ENCODE measurements around the gene MAPK1. TPM values are rescaled to one million over a fixed set of nuclear protein-coding genes. Genes with fewer than 3 reads are reported as not detected.
"Not testable (repeated sequence)": the region's sequence is repeated elsewhere in the genome, so short reads cannot be mapped to it uniquely, and the experiment has no call there.

The MAPK1 gene
- total RNA-seq, 1 donor from 2014 or later: 148 TPM

GRCh38 chr22:21753374-21754111 is 113.9 kb downstream of the MAPK1 start:
- Mint-ChIP-seq H3K4me3 (ENCODE audit: unreplicated experiment) (no peak overlapping the region), H3K4me1 (ENCODE audit: low read depth, unreplicated experiment) (peaks cover 14% of the 10 kb centered on the region), H3K36me3 (ENCODE audit: low read depth, unreplicated experiment) (peaks cover 10% of the 10 kb centered on the region), H3K9me3 (ENCODE audit: unreplicated experiment) (no peaks in the 10 kb centered on the region), H3K27ac (ENCODE audit: unreplicated experiment) (no peak overlapping the region), H3K27me3 (ENCODE audit: low read depth, unreplicated experiment) (peaks cover 3% of the 10 kb centered on the region)
- Histone ChIP-seq H4K20me1 (ENCODE audit: insufficient read depth, low read length) (peaks cover 9% of the 10 kb centered on the region), H3K4me2 (ENCODE audit: low read length) (no peak overlapping the region), H3K27ac (ENCODE audit: low read depth, low read length) (no peak overlapping the region), H3K4me3 (ENCODE audit: insufficient read depth, low read depth, low read length) (no peak overlapping the region), H3K9me3 (ENCODE audit: insufficient read depth, low read depth, low read length) (no peaks in the 10 kb centered on the region), H3K4me1 (ENCODE audit: insufficient read depth, low read length) (peaks cover 21% of the 10 kb centered on the region), H3K27me3 (ENCODE audit: insufficient read depth, low read length) (no peaks in the 10 kb centered on the region), H3K79me2 (ENCODE audit: insufficient read depth, low read length) (no peaks in the 10 kb centered on the region), H3K9ac (ENCODE audit: low read length) (no peak overlapping the region), H3K36me3 (ENCODE audit: insufficient read depth, low read length) (no peaks in the 10 kb centered on the region), H2AFZ (ENCODE audit: low read depth, low read length) (no peak overlapping the region)
- TF ChIP-seq EZH2 (IDR thresholded peaks at IDR 0.05; ENCODE audit: insufficient read depth, low read length): no peak
- TF ChIP-seq, protein P1, sequence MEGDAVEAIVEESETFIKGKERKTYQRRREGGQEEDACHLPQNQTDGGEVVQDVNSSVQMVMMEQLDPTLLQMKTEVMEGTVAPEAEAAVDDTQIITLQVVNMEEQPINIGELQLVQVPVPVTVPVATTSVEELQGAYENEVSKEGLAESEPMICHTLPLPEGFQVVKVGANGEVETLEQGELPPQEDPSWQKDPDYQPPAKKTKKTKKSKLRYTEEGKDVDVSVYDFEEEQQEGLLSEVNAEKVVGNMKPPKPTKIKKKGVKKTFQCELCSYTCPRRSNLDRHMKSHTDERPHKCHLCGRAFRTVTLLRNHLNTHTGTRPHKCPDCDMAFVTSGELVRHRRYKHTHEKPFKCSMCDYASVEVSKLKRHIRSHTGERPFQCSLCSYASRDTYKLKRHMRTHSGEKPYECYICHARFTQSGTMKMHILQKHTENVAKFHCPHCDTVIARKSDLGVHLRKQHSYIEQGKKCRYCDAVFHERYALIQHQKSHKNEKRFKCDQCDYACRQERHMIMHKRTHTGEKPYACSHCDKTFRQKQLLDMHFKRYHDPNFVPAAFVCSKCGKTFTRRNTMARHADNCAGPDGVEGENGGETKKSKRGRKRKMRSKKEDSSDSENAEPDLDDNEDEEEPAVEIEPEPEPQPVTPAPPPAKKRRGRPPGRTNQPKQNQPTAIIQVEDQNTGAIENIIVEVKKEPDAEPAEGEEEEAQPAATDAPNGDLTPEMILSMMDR (IDR thresholded peaks at IDR 0.05; ENCODE audit: insufficient read depth, low read depth, low read length): no peak
- DNase-seq (ENCODE audit: low read depth): no peak
- FAIRE-seq: no peak

- TF ChIP-seq EZH2 (IDR thresholded peaks at IDR 0.05; ENCODE audit: insufficient read depth, low read length): no peak
- TF ChIP-seq, protein P1 (IDR thresholded peaks at IDR 0.05; ENCODE audit: insufficient read depth, low read depth, low read length): no peak
Measured at GRCh38 chr22:21752276-21752675, 115.2 kb downstream of the MAPK1 start.

GRCh38 chr22:21745948-21746347 is 121.5 kb downstream of the MAPK1 start:
- no peak for DNase-seq (ENCODE audit: low read depth)
- H3K4me3 ChIP-seq (ENCODE audit: insufficient read depth, low read depth, low read length): no peak overlapping the region
- TF ChIP-seq, protein P1 (IDR thresholded peaks at IDR 0.05; ENCODE audit: insufficient read depth, low read depth, low read length): no peak
- no peak for TF ChIP-seq EZH2 (IDR thresholded peaks at IDR 0.05; ENCODE audit: insufficient read depth, low read length)
- H3K27ac ChIP-seq (ENCODE audit: low read depth, low read length): no peak overlapping the region
- no peaks in the 10 kb centered on the region for H3K4me1 Mint-ChIP-seq (ENCODE audit: low read depth, unreplicated experiment)
- H3K9me3 Mint-ChIP-seq (ENCODE audit: unreplicated experiment): no peaks in the 10 kb centered on the region
- H3K9ac ChIP-seq (ENCODE audit: low read length): no peak overlapping the region
- no peaks in the 10 kb centered on the region for H3K36me3 ChIP-seq (ENCODE audit: insufficient read depth, low read length)
- no peak for FAIRE-seq
- H3K27me3 ChIP-seq (ENCODE audit: insufficient read depth, low read length): no peaks in the 10 kb centered on the region
- no peaks in the 10 kb centered on the region for H3K79me2 ChIP-seq (ENCODE audit: insufficient read depth, low read length)
- no peaks in the 10 kb centered on the region for H3K9me3 ChIP-seq (ENCODE audit: insufficient read depth, low read depth, low read length)
- no peak overlapping the region for H2AFZ ChIP-seq (ENCODE audit: low read depth, low read length)
- H3K27ac Mint-ChIP-seq (ENCODE audit: unreplicated experiment): no peak overlapping the region
- H3K36me3 Mint-ChIP-seq (ENCODE audit: low read depth, unreplicated experiment): no peaks in the 10 kb centered on the region
- no peaks in the 10 kb centered on the region for H4K20me1 ChIP-seq (ENCODE audit: insufficient read depth, low read length)
- peaks cover 21% of the 10 kb centered on the region for H3K27me3 Mint-ChIP-seq (ENCODE audit: low read depth, unreplicated experiment)
- no peaks in the 10 kb centered on the region for H3K4me1 ChIP-seq (ENCODE audit: insufficient read depth, low read length)
- no peak overlapping the region for H3K4me3 Mint-ChIP-seq (ENCODE audit: unreplicated experiment)
- H3K4me2 ChIP-seq (ENCODE audit: low read length): no peak overlapping the region

More at GRCh38 chr22:21752276-21752675, 115.2 kb downstream of the MAPK1 start:
- Histone ChIP-seq H3K27ac (ENCODE audit: low read depth, low read length) (no peak overlapping the region), H3K9me3 (ENCODE audit: insufficient read depth, low read depth, low read length) (no peaks in the 10 kb centered on the region), H3K4me1 (ENCODE audit: insufficient read depth, low read length) (peaks cover 21% of the 10 kb centered on the region), H3K9ac (ENCODE audit: low read length) (no peak overlapping the region), H3K4me2 (ENCODE audit: low read length) (no peak overlapping the region), H3K4me3 (ENCODE audit: insufficient read depth, low read depth, low read length) (no peak overlapping the region), H3K27me3 (ENCODE audit: insufficient read depth, low read length) (no peaks in the 10 kb centered on the region), H2AFZ (ENCODE audit: low read depth, low read length) (no peak overlapping the region), H3K79me2 (ENCODE audit: insufficient read depth, low read length) (no peaks in the 10 kb centered on the region), H4K20me1 (ENCODE audit: insufficient read depth, low read length) (peaks cover 6% of the 10 kb centered on the region), H3K36me3 (ENCODE audit: insufficient read depth, low read length) (no peaks in the 10 kb centered on the region)
- FAIRE-seq (no peak), DNase-seq (ENCODE audit: low read depth) (no peak)
- H3K27me3 Mint-ChIP-seq (ENCODE audit: low read depth, unreplicated experiment): peaks cover 4% of the 10 kb centered on the region
- H3K4me1 Mint-ChIP-seq (ENCODE audit: low read depth, unreplicated experiment): peaks cover 11% of the 10 kb centered on the region
- H3K27ac Mint-ChIP-seq (ENCODE audit: unreplicated experiment): no peak overlapping the region
- H3K4me3 Mint-ChIP-seq (ENCODE audit: unreplicated experiment): no peak overlapping the region
- no peaks in the 10 kb centered on the region for H3K9me3 Mint-ChIP-seq (ENCODE audit: unreplicated experiment)
- peaks cover 4% of the 10 kb centered on the region for H3K36me3 Mint-ChIP-seq (ENCODE audit: low read depth, unreplicated experiment)

DNA sequence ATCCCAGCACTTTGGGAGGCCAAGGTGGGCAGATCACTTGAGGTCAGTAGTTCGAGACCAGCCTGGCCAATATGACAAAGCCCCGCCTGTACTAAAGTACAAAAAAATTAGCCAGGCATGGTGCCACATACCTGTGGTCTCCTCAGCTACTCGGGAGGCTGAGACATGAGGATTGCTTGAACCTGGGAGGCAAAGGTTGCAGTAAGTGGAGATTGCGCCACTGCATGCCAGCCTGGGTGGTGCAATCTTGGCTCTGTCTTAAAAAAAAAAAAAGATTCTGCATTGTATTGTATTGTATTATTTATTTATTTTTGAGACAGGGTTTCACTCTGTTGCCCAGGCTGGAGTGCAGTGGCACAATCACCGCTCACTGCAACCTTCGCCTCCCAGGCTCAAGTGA is 122.5 kb downstream of the MAPK1 start:
- not testable (repeated sequence) for H3K27ac Mint-ChIP-seq (ENCODE audit: unreplicated experiment); H2AFZ ChIP-seq (ENCODE audit: low read depth, low read length); H3K36me3 Mint-ChIP-seq (ENCODE audit: low read depth, unreplicated experiment); H3K9me3 ChIP-seq (ENCODE audit: insufficient read depth, low read depth, low read length); DNase-seq (ENCODE audit: low read depth); H3K4me2 ChIP-seq (ENCODE audit: low read length); H3K27ac ChIP-seq (ENCODE audit: low read depth, low read length); H3K27me3 ChIP-seq (ENCODE audit: insufficient read depth, low read length); H3K4me3 Mint-ChIP-seq (ENCODE audit: unreplicated experiment); H3K9me3 Mint-ChIP-seq (ENCODE audit: unreplicated experiment); H4K20me1 ChIP-seq (ENCODE audit: insufficient read depth, low read length); H3K79me2 ChIP-seq (ENCODE audit: insufficient read depth, low read length); H3K4me1 Mint-ChIP-seq (ENCODE audit: low read depth, unreplicated experiment); FAIRE-seq; H3K9ac ChIP-seq (ENCODE audit: low read length); H3K4me1 ChIP-seq (ENCODE audit: insufficient read depth, low read length); H3K36me3 ChIP-seq (ENCODE audit: insufficient read depth, low read length); H3K4me3 ChIP-seq (ENCODE audit: insufficient read depth, low read depth, low read length)
- H3K27me3 Mint-ChIP-seq (ENCODE audit: low read depth, unreplicated experiment): peaks cover 27% of the 10 kb centered on the region
